ENCODE data around the gene GOLGA8M. TPM values are rescaled to one million over a fixed set of nuclear protein-coding genes. Genes with fewer than 3 reads are reported as not detected.
"Not testable (repeated sequence)": the region's sequence is repeated elsewhere in the genome, so short reads cannot be mapped to it uniquely, and the experiment has no call there.

Gene GOLGA8M
- polyA plus RNA-seq, 4 donors: 0.09 to 0.93 TPM; not detected in 2

- H3K9me3 ChIP-seq (ENCODE audit: control insufficient read depth in 2 of 2, insufficient read depth in 1 of 2, low read depth in 1 of 2, low read length in 1 of 2); DNase-seq; H3K36me3 ChIP-seq (ENCODE audit: control insufficient read depth in 3 of 3, insufficient read depth in 2 of 3, low read depth in 1 of 3, low read length in 3 of 3); FAIRE-seq; H3K4me1 ChIP-seq (ENCODE audit: control insufficient read depth in 3 of 3, insufficient read depth in 2 of 3, low read depth in 1 of 3, low read length in 2 of 3); H3K27ac ChIP-seq (ENCODE audit: low read depth in 1 of 3, low read length in 2 of 3); H3K27me3 ChIP-seq (ENCODE audit: control insufficient read depth in 3 of 3, insufficient read depth in 3 of 3, low read length in 3 of 3); H3K4me3 ChIP-seq (ENCODE audit: low read depth in 1 of 3, low read length in 3 of 3): not testable (repeated sequence)
- WGBS, 3 donors: no CpG with 5 or more reads among the region's 2 CpGs
Measured at GRCh38 chr15:28673533-28673932, 38.7 kb downstream of the GOLGA8M start.

GRCh38 chr15:28672122-28672521, 40.1 kb downstream of the GOLGA8M start:
- not testable (repeated sequence) for H3K4me3 ChIP-seq (ENCODE audit: low read depth in 1 of 3, low read length in 3 of 3); H3K9me3 ChIP-seq (ENCODE audit: control insufficient read depth in 2 of 2, insufficient read depth in 1 of 2, low read depth in 1 of 2, low read length in 1 of 2); DNase-seq; H3K27me3 ChIP-seq (ENCODE audit: control insufficient read depth in 3 of 3, insufficient read depth in 3 of 3, low read length in 3 of 3); FAIRE-seq; H3K27ac ChIP-seq (ENCODE audit: low read depth in 1 of 3, low read length in 2 of 3); H3K36me3 ChIP-seq (ENCODE audit: control insufficient read depth in 3 of 3, insufficient read depth in 2 of 3, low read depth in 1 of 3, low read length in 3 of 3); H3K4me1 ChIP-seq (ENCODE audit: control insufficient read depth in 3 of 3, insufficient read depth in 2 of 3, low read depth in 1 of 3, low read length in 2 of 3)
- WGBS, 3 donors: no CpG with 5 or more reads among the region's 3 CpGs

- not testable (repeated sequence) for H3K27ac ChIP-seq (ENCODE audit: low read depth in 1 of 3, low read length in 2 of 3); H3K27me3 ChIP-seq (ENCODE audit: control insufficient read depth in 3 of 3, insufficient read depth in 3 of 3, low read length in 3 of 3); DNase-seq; H3K9me3 ChIP-seq (ENCODE audit: control insufficient read depth in 2 of 2, insufficient read depth in 1 of 2, low read depth in 1 of 2, low read length in 1 of 2); FAIRE-seq; H3K4me1 ChIP-seq (ENCODE audit: control insufficient read depth in 3 of 3, insufficient read depth in 2 of 3, low read depth in 1 of 3, low read length in 2 of 3); H3K36me3 ChIP-seq (ENCODE audit: control insufficient read depth in 3 of 3, insufficient read depth in 2 of 3, low read depth in 1 of 3, low read length in 3 of 3); H3K4me3 ChIP-seq (ENCODE audit: low read depth in 1 of 3, low read length in 3 of 3)
- no CpG with 5 or more reads among the region's 4 CpGs for WGBS, 3 donors
Measured at GRCh38 chr15:28666402-28666801, 45.8 kb downstream of the GOLGA8M start.

GRCh38 chr15:28664575-28664974, 47.6 kb downstream of the GOLGA8M start:
- H3K27ac ChIP-seq (ENCODE audit: low read depth in 1 of 3, low read length in 2 of 3); H3K27me3 ChIP-seq (ENCODE audit: control insufficient read depth in 3 of 3, insufficient read depth in 3 of 3, low read length in 3 of 3); H3K9me3 ChIP-seq (ENCODE audit: control insufficient read depth in 2 of 2, insufficient read depth in 1 of 2, low read depth in 1 of 2, low read length in 1 of 2); DNase-seq; H3K4me3 ChIP-seq (ENCODE audit: low read depth in 1 of 3, low read length in 3 of 3); FAIRE-seq; H3K36me3 ChIP-seq (ENCODE audit: control insufficient read depth in 3 of 3, insufficient read depth in 2 of 3, low read depth in 1 of 3, low read length in 3 of 3); H3K4me1 ChIP-seq (ENCODE audit: control insufficient read depth in 3 of 3, insufficient read depth in 2 of 3, low read depth in 1 of 3, low read length in 2 of 3): not testable (repeated sequence)
- WGBS, 3 donors: 87 to 92% (median 89%) methylated on average over 6 of the region's 6 CpGs

- H3K4me3 ChIP-seq (ENCODE audit: low read depth in 1 of 3, low read length in 3 of 3); FAIRE-seq; H3K27me3 ChIP-seq (ENCODE audit: control insufficient read depth in 3 of 3, insufficient read depth in 3 of 3, low read length in 3 of 3); H3K27ac ChIP-seq (ENCODE audit: low read depth in 1 of 3, low read length in 2 of 3); H3K36me3 ChIP-seq (ENCODE audit: control insufficient read depth in 3 of 3, insufficient read depth in 2 of 3, low read depth in 1 of 3, low read length in 3 of 3); DNase-seq; H3K4me1 ChIP-seq (ENCODE audit: control insufficient read depth in 3 of 3, insufficient read depth in 2 of 3, low read depth in 1 of 3, low read length in 2 of 3); H3K9me3 ChIP-seq (ENCODE audit: control insufficient read depth in 2 of 2, insufficient read depth in 1 of 2, low read depth in 1 of 2, low read length in 1 of 2): not testable (repeated sequence)
- WGBS, 3 donors: no CpG with 5 or more reads among the region's 11 CpGs
Measured at GRCh38 chr15:28663717-28664116, 48.5 kb downstream of the GOLGA8M start.

GRCh38 chr15:28660750-28661149, 51.5 kb downstream of the GOLGA8M start:
- FAIRE-seq; DNase-seq; H3K4me1 ChIP-seq (ENCODE audit: control insufficient read depth in 3 of 3, insufficient read depth in 2 of 3, low read depth in 1 of 3, low read length in 2 of 3); H3K4me3 ChIP-seq (ENCODE audit: low read depth in 1 of 3, low read length in 3 of 3); H3K27me3 ChIP-seq (ENCODE audit: control insufficient read depth in 3 of 3, insufficient read depth in 3 of 3, low read length in 3 of 3); H3K9me3 ChIP-seq (ENCODE audit: control insufficient read depth in 2 of 2, insufficient read depth in 1 of 2, low read depth in 1 of 2, low read length in 1 of 2); H3K27ac ChIP-seq (ENCODE audit: low read depth in 1 of 3, low read length in 2 of 3); H3K36me3 ChIP-seq (ENCODE audit: control insufficient read depth in 3 of 3, insufficient read depth in 2 of 3, low read depth in 1 of 3, low read length in 3 of 3): not testable (repeated sequence)
- no CpG with 5 or more reads among the region's 7 CpGs for WGBS, 3 donors

- H3K36me3 ChIP-seq (ENCODE audit: control insufficient read depth in 3 of 3, insufficient read depth in 2 of 3, low read depth in 1 of 3, low read length in 3 of 3); H3K27me3 ChIP-seq (ENCODE audit: control insufficient read depth in 3 of 3, insufficient read depth in 3 of 3, low read length in 3 of 3); H3K4me3 ChIP-seq (ENCODE audit: low read depth in 1 of 3, low read length in 3 of 3); FAIRE-seq; H3K9me3 ChIP-seq (ENCODE audit: control insufficient read depth in 2 of 2, insufficient read depth in 1 of 2, low read depth in 1 of 2, low read length in 1 of 2); H3K27ac ChIP-seq (ENCODE audit: low read depth in 1 of 3, low read length in 2 of 3); H3K4me1 ChIP-seq (ENCODE audit: control insufficient read depth in 3 of 3, insufficient read depth in 2 of 3, low read depth in 1 of 3, low read length in 2 of 3); DNase-seq: not testable (repeated sequence)
- no CpG with 5 or more reads among the region's 4 CpGs for WGBS, 3 donors
Measured at GRCh38 chr15:28656018-28656360, 56.2 kb downstream of the GOLGA8M start.

GRCh38 chr15:28655329-28656017, 56.7 kb downstream of the GOLGA8M start:
- not testable (repeated sequence) for FAIRE-seq; H3K4me3 ChIP-seq (ENCODE audit: low read depth in 1 of 3, low read length in 3 of 3); H3K27me3 ChIP-seq (ENCODE audit: control insufficient read depth in 3 of 3, insufficient read depth in 3 of 3, low read length in 3 of 3); H3K4me1 ChIP-seq (ENCODE audit: control insufficient read depth in 3 of 3, insufficient read depth in 2 of 3, low read depth in 1 of 3, low read length in 2 of 3); DNase-seq; H3K27ac ChIP-seq (ENCODE audit: low read depth in 1 of 3, low read length in 2 of 3); H3K36me3 ChIP-seq (ENCODE audit: control insufficient read depth in 3 of 3, insufficient read depth in 2 of 3, low read depth in 1 of 3, low read length in 3 of 3); H3K9me3 ChIP-seq (ENCODE audit: control insufficient read depth in 2 of 2, insufficient read depth in 1 of 2, low read depth in 1 of 2, low read length in 1 of 2)
- WGBS, 3 donors: 95 to 98% (median 95%) methylated on average over 12 to 28 of the region's 30 CpGs

- not testable (repeated sequence) for H3K4me3 ChIP-seq (ENCODE audit: low read depth in 1 of 3, low read length in 3 of 3); H3K36me3 ChIP-seq (ENCODE audit: control insufficient read depth in 3 of 3, insufficient read depth in 2 of 3, low read depth in 1 of 3, low read length in 3 of 3); FAIRE-seq; DNase-seq; H3K4me1 ChIP-seq (ENCODE audit: control insufficient read depth in 3 of 3, insufficient read depth in 2 of 3, low read depth in 1 of 3, low read length in 2 of 3); H3K27ac ChIP-seq (ENCODE audit: low read depth in 1 of 3, low read length in 2 of 3); H3K27me3 ChIP-seq (ENCODE audit: control insufficient read depth in 3 of 3, insufficient read depth in 3 of 3, low read length in 3 of 3); H3K9me3 ChIP-seq (ENCODE audit: control insufficient read depth in 2 of 2, insufficient read depth in 1 of 2, low read depth in 1 of 2, low read length in 1 of 2)
- WGBS, 3 donors: 68% methylated on average over 1 of the region's 11 CpGs; no CpG with 5 or more reads in 2 of the 3 donors
Measured at GRCh38 chr15:28654194-28654593, 58.0 kb downstream of the GOLGA8M start.
